Skeletal muscle cell (primary cell): ENCODE results near the gene HSPBAP1.

Experiments
- DNase-seq: peaks from one replicate; pipeline ENCODE4 v3.0.0-alpha.2; 2010; ENCODE audit warnings: low read depth
- H3K4me3 ChIP-seq: 2 replicates; pipeline ENCODE4 v1.5.1; 2011; ENCODE audit warnings: low read depth, mild to moderate bottlenecking, control low read depth, low read length, moderate library complexity

The HSPBAP1 gene

GRCh38 chr3:122787872-122788271 lies 5.8 kb downstream of the HSPBAP1 start:
- no peak for DNase-seq
- no peak overlapping the region for H3K4me3 ChIP-seq

- H3K4me3 ChIP-seq, result no peak overlapping the region
- peak; percentile 14 for DNase-seq
Measured at GRCh38 chr3:122786066-122786465, 7.6 kb downstream of the HSPBAP1 start.

- no peak overlapping the region for H3K4me3 ChIP-seq
- DNase-seq, result no peak
Measured at GRCh38 chr3:122785231-122785630, 8.4 kb downstream of the HSPBAP1 start.

GRCh38 chr3:122784436-122784835 lies 9.2 kb downstream of the HSPBAP1 start:
- peak; percentile 16 for DNase-seq

GRCh38 chr3:122782804-122783203 lies 10.8 kb downstream of the HSPBAP1 start:
- no peak overlapping the region for H3K4me3 ChIP-seq
- no peak for DNase-seq

More at GRCh38 chr3:122784436-122784835, 9.2 kb downstream of the HSPBAP1 start:
- H3K4me3 ChIP-seq, result no peak overlapping the region

- H3K4me3 ChIP-seq, result no peak overlapping the region
- no peak for DNase-seq
Measured at GRCh38 chr3:122777563-122777962, 16.1 kb downstream of the HSPBAP1 start.

GRCh38 chr3:122776675-122777468 lies 16.8 kb downstream of the HSPBAP1 start:
- no peak overlapping the region for H3K4me3 ChIP-seq
- no peak for DNase-seq

GRCh38 chr3:122774564-122774963 lies 19.1 kb downstream of the HSPBAP1 start:
- no peak overlapping the region for H3K4me3 ChIP-seq
- no peak for DNase-seq

- no peak for DNase-seq
- no peak overlapping the region for H3K4me3 ChIP-seq
Measured at GRCh38 chr3:122773944-122774509, 19.6 kb downstream of the HSPBAP1 start.

- no peak for DNase-seq
- no peak overlapping the region for H3K4me3 ChIP-seq
Measured at GRCh38 chr3:122772827-122773226, 20.8 kb downstream of the HSPBAP1 start.

GRCh38 chr3:122770521-122771202 lies 23.0 kb downstream of the HSPBAP1 start:
- no peak overlapping the region for H3K4me3 ChIP-seq
- DNase-seq, result no peak

- no peak overlapping the region for H3K4me3 ChIP-seq
- no peak for DNase-seq
Measured at GRCh38 chr3:122767540-122768372, 25.9 kb downstream of the HSPBAP1 start.

GRCh38 chr3:122766430-122766829 lies 27.2 kb downstream of the HSPBAP1 start:
- no peak for DNase-seq
- H3K4me3 ChIP-seq, result no peak overlapping the region

- H3K4me3 ChIP-seq, result no peak overlapping the region
- no peak for DNase-seq
Measured at GRCh38 chr3:122760453-122761271, 33.0 kb downstream of the HSPBAP1 start.

GRCh38 chr3:122758877-122759560 lies 34.6 kb downstream of the HSPBAP1 start:
- DNase-seq, result no peak

GRCh38 chr3:122755491-122755890 lies 38.1 kb downstream of the HSPBAP1 start:
- H3K4me3 ChIP-seq, result no peak overlapping the region
- no peak for DNase-seq

More at GRCh38 chr3:122758877-122759560, 34.6 kb downstream of the HSPBAP1 start:
- H3K4me3 ChIP-seq, result no peak overlapping the region

- DNase-seq, result peak; percentile 5
- H3K4me3 ChIP-seq, result no peak overlapping the region
Measured at GRCh38 chr3:122754929-122755328, 38.7 kb downstream of the HSPBAP1 start.

GRCh38 chr3:122748347-122748746 lies 45.3 kb downstream of the HSPBAP1 start:
- no peak for DNase-seq
- H3K4me3 ChIP-seq, result no peak overlapping the region
